Lung (tissue), 12 donors: Measurements from ENCODE around the gene SMTNL1. TPM values are rescaled to one million over a fixed set of nuclear protein-coding genes. Genes with fewer than 3 reads are reported as not detected.

Source experiments
- ATAC-seq: fragments of 200-7000 bp; cut with Tn5 transposase; one replicate; pipeline ENCODE4 v1.9.1; 2020; ENCODE audit warnings: moderate number of reproducible peaks; ENCODE audit not compliant: insufficient read depth, low FRiP score
- DNase-seq, 3 donors: peaks; one replicate each; pipeline ENCODE4 v3.0.0-alpha.2; 2013 to 2017
- H3K27ac ChIP-seq, 2 donors: one replicate each; pipeline ENCODE4 v1.5.1; 2013; ENCODE audit warnings: mild to moderate bottlenecking in 2 of 2, moderate library complexity in 2 of 2, control low read depth in 1 of 2, inconsistent platforms in 1 of 2, low read depth in 1 of 2, low read length in 1 of 2
- H3K27me3 ChIP-seq, 3 donors: one replicate each; pipeline ENCODE4 v1.5.1; 2013; ENCODE audit warnings: low read length in 2 of 3; ENCODE audit not compliant: control insufficient read depth in 3 of 3, insufficient read depth in 3 of 3
- H3K36me3 ChIP-seq, 4 donors: one replicate each; pipeline ENCODE4 v1.5.1; 2013; ENCODE audit warnings: low read length in 4 of 4, mild to moderate bottlenecking in 1 of 4, moderate library complexity in 1 of 4; ENCODE audit not compliant: control insufficient read depth in 4 of 4, insufficient read depth in 4 of 4
- H3K4me1 ChIP-seq, 5 donors: one replicate each; pipeline ENCODE4 v1.5.1; 2013; ENCODE audit warnings: low read length in 5 of 5, mild to moderate bottlenecking in 2 of 5, moderate library complexity in 1 of 5; ENCODE audit not compliant: control insufficient read depth in 5 of 5, insufficient read depth in 5 of 5
- H3K4me3 ChIP-seq: one replicate; pipeline ENCODE4 v1.5.1; 2013; ENCODE audit warnings: mild to moderate bottlenecking, control low read depth, moderate library complexity
- H3K9ac ChIP-seq, 2 donors: one replicate each; pipeline ENCODE4 v1.5.1; 2013; ENCODE audit warnings: low read length in 2 of 2, control low read depth in 1 of 2; ENCODE audit not compliant: insufficient read depth in 1 of 2
- H3K9me3 ChIP-seq, 4 donors: one replicate each; pipeline ENCODE4 v1.5.1; 2013; ENCODE audit warnings: low read length in 3 of 4, mild to moderate bottlenecking in 1 of 4, moderate library complexity in 1 of 4; ENCODE audit not compliant: control insufficient read depth in 4 of 4, insufficient read depth in 3 of 4
- CTCF ChIP-seq: IDR thresholded peaks from 2 replicates; pipeline ENCODE4 v1.5.1; 2012; ENCODE audit warnings: mild to moderate bottlenecking; ENCODE audit errors: control extremely low read depth, extremely low read depth
- WGBS, 2 donors: extraction: QIAGEN DNeasy Blood & Tissue Kit; methylation state at CpG; one replicate each; pipeline ENCODE4 v1.1.7; 2013; 5-methylcytosine and 5-hydroxymethylcytosine counted together
- polyA plus RNA-seq, 2 donors: library from polyadenylated mRNA; stranded (reverse); fragments of 200-250 nt; gene quantifications; one replicate each; pipeline ENCODE4 v1.2.1, GENCODE V29; 2013
- total RNA-seq, 2 donors: library from RNA; depleted of rRNA in 1 of 2; stranded (reverse); fragments of >200 nt in 1 of 2; gene quantifications; one replicate each; pipeline ENCODE4 v1.2.1, GENCODE V29; 2014 to 2021
- donor health status: control.
- donor health status: control.
- donor health status: Bipolar disorder and iron deficiency.
- donor health status: healthy.
- donor health status: DM: yes; HTN: yes; CAD: no.

SMTNL1 gene
- total and polyA plus RNA-seq, 4 donors: not detected

- WGBS, 2 donors: 83 to 90% methylated on average over 8 of the region's 8 CpGs
- no peak for TF ChIP-seq CTCF
- no peak for ATAC-seq
- Histone ChIP-seq H3K9ac (no peak overlapping the region), H3K4me1 (no peaks in the 10 kb centered on the region), H3K36me3 (peaks cover 0 to 54% (median 20%) of the 10 kb centered on the region in 4 donors), H3K27me3 (no peaks in the 10 kb centered on the region), H3K4me3 (no peak overlapping the region), H3K9me3 (no peaks in the 10 kb centered on the region), H3K27ac (no peak overlapping the region)
- DNase-seq: no peak
Measured at GRCh38 chr11:57549983-57550382, 12.6 kb downstream of the SMTNL1 start.

GRCh38 chr11:57551941-57552340 lies 14.5 kb downstream of the SMTNL1 start:
- no peaks in the 10 kb centered on the region for H3K27me3 ChIP-seq
- no peak for ATAC-seq
- H3K4me1 ChIP-seq: no peaks in the 10 kb centered on the region
- H3K36me3 ChIP-seq: peaks cover 3 to 64% (median 23%) of the 10 kb centered on the region in 4 donors
- no peak for DNase-seq
- no peak overlapping the region for H3K9ac ChIP-seq
- WGBS, 2 donors: 91 to 96% methylated on average over 4 of the region's 4 CpGs
- TF ChIP-seq CTCF: no peak
- no peak overlapping the region for H3K27ac ChIP-seq
- no peaks in the 10 kb centered on the region for H3K9me3 ChIP-seq
- no peak overlapping the region for H3K4me3 ChIP-seq

DNA sequence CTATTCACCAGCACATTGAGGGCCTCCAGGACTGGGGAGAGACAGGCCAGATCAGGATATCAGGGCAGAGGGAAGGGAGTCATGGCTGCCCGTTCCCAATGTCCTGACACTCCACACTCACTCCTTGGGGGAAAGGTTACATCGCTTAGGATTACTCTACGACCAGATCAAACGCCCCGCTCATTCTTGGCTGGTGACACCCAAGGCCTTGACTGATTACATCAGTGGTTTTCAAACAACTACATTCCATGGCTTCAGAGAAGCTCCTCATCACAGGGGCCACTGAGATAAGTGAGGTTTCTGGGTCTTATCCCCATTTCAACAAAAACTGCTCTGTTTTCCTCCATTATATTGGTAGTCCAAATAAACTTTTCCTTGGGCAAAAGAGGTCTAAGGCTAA lies 15.1 kb downstream of the SMTNL1 start:
- DNase-seq (no peak), ATAC-seq (no peak)
- Histone ChIP-seq H3K4me3 (no peak overlapping the region), H3K27me3 (no peaks in the 10 kb centered on the region), H3K27ac (no peak overlapping the region), H3K36me3 (peaks cover 3 to 64% (median 23%) of the 10 kb centered on the region in 4 donors), H3K9me3 (no peaks in the 10 kb centered on the region), H3K9ac (no peak overlapping the region), H3K4me1 (no peaks in the 10 kb centered on the region)
- no peak for TF ChIP-seq CTCF
- WGBS, 2 donors: 87 to 93% methylated on average over 5 of the region's 5 CpGs

- no peak overlapping the region for H3K27ac ChIP-seq
- no peak for TF ChIP-seq CTCF
- H3K9ac ChIP-seq: no peak overlapping the region
- ATAC-seq (no peak), DNase-seq (no peak)
- no peaks in the 10 kb centered on the region for H3K27me3 ChIP-seq
- H3K36me3 ChIP-seq: peaks cover 3 to 55% (median 21%) of the 10 kb centered on the region in 4 donors
- no peaks in the 10 kb centered on the region for H3K9me3 ChIP-seq
- no peak overlapping the region for H3K4me3 ChIP-seq
- WGBS, 2 donors: 82 to 88% methylated on average over 2 of the region's 2 CpGs
- H3K4me1 ChIP-seq: no peaks in the 10 kb centered on the region
Measured at GRCh38 chr11:57555393-57555792, 18.0 kb downstream of the SMTNL1 start.
